ENCODE results near the gene VAT1L.

The VAT1L gene

DNA sequence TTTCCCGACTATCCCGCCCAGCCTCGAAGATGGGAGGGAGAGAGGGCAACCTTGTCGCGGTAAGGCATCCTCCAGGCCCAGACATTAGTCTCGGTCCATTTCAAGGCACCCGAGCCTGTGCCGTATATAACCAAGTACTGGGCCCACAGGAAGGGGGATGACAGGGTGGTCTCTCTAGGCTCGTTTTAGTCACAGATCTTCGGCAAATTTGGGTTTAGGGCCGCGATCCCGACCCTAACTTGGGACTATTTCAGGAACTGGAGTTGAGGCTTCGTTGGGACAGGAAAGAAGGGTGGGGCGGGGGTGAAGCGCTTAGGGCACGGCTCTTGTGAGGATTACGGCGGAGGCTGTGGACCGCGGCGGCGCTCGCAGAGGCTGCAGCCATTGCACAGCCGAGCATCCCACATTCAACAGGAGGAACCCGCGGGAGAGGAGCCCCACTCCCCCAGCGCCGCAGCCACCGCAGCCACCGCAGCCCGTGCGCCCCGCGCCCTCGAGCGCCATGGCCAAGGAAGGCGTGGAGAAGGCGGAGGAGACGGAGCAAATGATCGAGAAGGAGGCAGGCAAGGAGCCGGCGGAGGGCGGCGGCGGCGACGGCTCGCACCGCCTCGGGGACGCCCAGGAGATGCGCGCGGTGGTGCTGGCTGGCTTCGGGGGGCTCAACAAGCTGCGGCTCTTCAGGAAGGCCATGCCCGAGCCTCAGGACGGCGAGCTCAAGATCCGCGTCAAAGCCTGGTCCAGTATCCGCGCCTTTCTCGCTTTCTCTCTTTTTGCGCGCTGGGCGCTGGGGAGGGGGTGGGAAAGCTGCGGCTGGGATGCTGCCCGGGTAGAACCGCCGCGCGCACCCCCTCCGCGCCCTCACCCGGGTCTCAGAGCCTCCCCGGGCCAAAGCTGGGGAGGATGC is at the start of gene VAT1L:
Gene VAT1L, plus strand, starts transcription at position 384 of the 904 bp plus-strand sequence. Its CDS starts 119 bp downstream, at position 503.
- no peak for DNase-seq

DNA sequence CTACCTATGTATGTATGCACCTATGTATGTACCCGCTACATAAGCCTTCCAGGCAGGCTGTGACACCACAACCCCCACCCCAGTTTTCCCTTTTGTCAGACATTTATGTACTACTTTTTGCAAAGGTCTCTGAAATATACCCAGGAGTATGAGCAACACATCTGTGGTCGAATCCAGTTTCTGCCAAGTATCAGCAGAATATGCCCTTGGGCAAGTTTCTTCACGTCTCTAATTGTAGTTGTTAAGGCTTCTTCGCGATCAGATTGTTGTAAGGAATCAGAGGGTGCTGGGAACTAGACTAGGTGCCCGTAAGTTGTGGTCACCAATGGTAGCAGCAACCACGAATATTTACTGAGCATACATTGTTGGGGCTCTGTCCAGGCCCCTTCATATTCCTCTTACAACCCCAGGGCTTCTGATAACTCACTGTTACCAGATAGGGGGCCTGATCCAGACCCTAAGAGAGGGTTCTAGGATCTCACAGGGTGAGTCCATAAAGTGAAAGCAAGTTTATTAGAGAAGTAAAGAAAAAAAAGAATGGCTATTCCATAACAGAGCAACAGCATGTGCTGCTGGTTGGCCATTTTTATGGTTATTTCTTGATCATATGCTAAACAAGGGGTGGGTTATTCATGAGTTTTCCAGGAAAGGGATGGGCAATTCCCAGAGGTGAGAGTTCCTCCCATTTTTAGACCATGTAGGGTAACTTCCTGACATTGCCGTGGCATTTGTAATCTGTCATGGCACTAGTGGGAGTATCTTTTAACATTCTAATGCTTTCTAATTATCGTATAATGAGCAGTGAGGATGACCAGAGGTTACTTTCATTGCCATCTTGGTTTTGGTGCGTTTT is 49.4 kb upstream of the VAT1L start:
- DNase-seq = no peak

DNA sequence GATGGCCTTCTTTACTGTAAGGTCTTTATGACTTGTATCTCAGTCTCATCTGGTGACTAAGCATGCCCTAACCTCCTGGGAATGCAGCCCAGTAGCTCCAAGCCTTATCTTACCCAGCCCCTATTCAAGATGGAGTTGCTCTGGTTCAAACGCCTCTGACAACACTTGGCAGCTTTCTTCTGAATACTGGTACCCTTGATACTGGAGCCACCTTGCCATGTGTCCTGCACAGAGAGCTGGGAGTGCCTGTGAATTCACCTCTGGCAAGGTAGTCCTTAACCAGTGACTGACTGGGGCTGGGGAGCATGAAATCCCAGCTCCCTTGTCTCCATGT is 48.8 kb upstream of the VAT1L start:
- no peak for DNase-seq

GRCh38 chr16:77744141-77744540 is 44.2 kb upstream of the VAT1L start:
- no peak for DNase-seq

- no peak for DNase-seq
Observed at GRCh38 chr16:77745972-77746371, 42.4 kb upstream of the VAT1L start.

DNA sequence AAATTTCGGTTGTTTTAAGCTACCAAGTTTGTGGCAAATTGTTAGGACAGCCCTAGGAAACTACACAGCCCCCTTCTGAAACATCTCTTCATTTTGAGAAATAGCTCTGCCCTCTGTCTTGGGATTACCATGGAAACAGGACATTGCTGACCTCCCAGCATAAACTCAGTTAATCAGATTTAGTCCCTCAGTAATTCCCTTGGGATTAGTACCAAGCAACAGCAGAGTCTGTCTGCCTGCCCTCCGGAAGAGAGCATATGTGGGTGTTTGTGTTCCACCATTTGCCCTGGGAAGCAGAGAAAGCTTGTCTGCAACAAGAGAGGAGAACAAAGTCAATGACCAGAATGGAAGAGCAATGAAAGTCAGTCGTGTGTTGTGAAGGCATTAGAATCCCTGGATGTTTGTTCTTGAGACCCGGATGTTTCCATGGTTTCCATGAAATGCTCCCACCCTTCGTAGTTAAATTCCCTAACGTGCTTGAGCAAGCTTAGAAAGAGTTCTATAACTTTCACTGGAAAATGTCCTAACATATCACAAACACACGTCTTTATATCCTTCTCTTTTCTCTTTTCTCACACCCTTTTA is 39.9 kb upstream of the VAT1L start:
- no peak for DNase-seq

- no peak for DNase-seq
Observed at GRCh38 chr16:77749415-77749814, 38.9 kb upstream of the VAT1L start.

DNA sequence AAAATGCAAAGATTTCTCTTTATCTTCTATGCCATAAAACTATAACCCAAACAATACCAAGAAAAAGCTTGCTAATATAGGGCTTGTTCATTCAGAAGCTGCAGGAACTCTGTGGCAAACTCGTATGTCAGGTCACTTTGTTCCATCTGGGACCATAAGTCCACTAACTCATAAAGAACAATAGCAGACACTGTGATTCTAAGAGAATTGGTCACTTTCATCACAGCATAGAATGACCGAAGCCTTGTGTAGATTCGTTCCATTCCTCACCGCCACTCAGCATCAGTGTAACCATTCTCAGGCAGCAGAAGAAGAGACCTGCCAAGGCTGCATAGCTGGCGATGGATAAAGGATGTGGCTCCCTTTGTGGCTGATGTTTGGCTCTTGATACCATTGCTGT is 30.3 kb upstream of the VAT1L start:
- DNase-seq = no peak

DNA sequence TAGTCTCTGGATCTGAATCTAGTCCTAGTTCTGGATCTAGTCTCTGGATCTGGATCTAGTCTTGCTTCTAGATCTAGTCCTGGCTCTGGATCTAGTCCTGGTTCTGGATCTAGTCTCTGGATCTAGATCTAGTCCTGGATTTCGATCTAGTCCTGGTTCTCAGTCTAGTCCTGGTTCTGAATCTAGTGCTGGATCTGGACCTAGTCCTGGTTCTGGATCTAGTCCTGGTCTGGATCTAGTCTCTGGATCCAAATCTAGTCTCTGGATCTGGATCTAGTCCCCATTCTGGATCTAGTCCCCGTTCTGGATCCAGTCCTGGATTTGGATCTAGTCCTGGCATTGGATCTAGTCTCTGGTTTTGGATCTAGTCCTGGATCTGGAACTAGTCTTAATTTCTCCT is 29.9 kb upstream of the VAT1L start:
- no peak for DNase-seq

DNA sequence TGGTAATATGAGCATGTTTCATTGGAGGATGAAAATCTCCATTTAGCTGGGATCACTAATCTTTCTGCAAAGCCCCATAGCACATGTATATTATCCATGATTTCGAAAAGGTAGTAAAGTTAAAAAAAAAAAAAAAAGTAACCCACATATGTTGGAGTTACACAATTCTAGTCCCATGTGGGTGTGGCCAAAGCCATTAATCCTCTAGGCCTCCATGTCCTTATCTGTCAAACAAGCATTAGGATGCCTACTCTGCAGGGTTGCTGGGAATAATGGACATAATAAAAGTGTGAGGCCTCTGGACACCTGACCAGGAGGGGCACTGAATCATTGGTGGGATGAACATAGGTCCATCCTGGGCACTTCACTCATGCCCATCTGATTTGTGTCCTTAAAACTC is 29.2 kb upstream of the VAT1L start:
- no peak for DNase-seq

GRCh38 chr16:77759821-77760220 is 28.5 kb upstream of the VAT1L start:
- no peak for DNase-seq

- no peak for DNase-seq
Observed at GRCh38 chr16:77760800-77761199, 27.6 kb upstream of the VAT1L start.

DNA sequence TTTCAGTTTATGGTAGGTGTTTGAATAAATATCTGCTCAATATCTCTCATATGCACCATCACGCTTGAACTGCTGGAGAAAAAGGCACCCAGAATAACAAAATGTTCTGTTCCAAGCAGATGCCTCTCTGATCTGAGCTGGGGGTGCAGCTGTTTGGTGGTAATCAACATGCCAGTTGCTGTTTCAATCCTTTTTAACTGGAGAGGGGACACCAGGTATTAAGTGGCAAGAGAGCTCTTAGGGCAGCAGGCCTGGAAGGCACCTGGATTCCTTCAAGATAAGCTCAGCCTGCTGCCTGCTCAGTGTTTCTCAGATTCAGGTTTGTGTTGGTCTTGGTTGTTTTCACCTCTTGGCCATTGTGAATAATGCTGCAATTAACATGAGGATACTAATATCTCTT is 27.2 kb upstream of the VAT1L start:
- peak; percentile 52 for DNase-seq

DNA sequence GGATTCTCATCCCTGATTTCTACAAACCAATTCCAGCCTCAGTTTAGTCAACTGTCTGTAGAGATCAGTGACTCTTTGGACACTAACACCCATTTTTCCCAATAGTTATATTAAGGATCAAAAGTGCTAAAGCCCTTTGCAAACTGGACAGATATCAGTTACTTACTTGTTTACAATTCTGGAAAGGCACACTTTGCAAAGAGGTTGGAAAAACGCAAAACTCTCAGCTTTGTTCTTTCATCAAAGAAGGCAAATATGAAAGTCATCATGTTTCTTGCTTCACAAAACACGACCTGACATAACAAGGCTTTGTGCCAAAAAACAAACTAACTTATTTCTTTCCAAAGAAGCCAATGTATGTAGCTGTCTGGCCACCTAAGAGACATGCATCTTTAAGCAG is 26.1 kb upstream of the VAT1L start:
- DNase-seq = no peak

DNA sequence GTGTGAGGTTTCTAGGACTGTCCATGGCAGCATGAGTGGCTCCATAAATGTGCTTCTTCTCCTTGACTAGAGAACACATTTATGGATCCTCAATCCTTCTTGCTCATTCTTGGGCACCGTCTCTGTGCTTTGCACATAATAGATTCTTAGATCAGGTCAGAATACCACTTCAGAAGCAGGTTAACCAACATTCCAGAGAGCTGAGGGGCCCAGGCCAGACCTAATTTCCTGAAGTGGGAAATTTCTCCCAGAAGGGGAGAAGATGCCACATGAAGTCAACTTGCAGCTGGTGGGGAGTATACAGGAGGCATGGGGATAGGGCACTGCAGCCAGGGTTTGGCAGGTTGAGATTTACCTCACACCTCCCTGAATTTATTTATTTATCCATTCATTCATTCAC is 24.4 kb upstream of the VAT1L start:
- DNase-seq = no peak

DNA sequence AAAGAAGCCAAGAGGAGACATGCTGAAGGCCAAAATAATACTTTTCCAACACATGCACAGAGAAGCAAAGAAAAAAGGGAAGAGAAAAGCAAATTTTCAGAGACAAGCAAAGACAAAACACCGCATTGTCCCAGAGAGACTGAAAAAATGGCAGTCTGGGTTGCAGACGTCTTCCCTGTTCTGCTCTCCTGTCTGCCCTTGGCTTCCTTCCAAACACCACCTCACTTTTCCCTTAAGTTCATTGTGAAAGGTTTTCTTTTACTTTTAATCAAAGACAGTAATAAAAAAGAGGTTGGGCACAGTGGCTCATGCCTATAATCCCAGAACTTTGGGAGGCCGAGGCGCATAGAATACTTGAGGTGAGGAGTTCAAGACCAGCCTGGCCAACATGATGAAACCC is 21.2 kb upstream of the VAT1L start:
- DNase-seq = no peak

- no peak for DNase-seq
Observed at GRCh38 chr16:77767826-77768225, 20.5 kb upstream of the VAT1L start.

DNA sequence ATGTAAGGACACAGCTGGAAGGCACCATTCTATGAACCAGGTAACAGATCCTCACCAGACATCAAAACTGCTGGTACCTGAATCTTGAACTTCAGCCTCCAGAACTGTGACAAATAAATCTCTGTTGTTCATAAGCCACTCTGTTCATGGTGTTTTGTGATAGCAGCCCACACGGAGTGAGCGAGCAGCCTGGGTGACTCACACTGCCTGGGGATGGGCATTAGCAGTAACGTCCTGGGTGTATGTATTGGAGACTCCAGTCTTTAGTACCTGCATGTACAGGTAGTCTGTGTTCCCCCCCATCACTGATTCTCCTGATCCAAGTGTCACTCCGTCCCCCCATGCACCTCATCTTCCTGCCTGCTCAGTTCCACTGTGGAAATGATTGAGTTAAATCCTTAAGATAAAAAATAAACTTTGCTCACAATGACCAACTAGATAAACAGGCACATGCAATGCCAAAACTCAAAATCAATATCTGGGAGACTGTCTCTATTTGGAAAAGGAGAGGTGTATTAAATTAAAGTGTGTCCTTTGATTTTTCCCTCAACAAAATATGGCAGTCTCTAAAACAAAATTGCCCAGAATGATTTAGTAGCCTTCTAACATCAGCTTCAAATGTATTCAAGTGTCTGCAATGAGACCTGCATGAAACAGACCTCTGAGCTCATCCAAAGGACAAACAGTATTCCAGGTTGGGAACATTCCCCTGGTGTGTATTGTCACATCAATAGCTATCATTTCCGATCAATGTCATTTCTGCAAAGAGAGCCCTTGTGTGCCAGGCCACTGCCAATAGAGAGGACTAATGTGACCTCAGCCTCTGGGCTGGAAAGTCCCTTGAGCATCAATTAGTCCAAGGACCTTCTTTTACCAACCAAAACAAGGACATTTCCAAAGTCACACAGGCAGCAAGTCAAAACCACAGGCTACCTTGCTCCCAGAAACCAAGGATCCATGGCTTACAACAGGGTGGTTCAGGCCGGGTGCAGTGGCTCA is 12.2 kb upstream of the VAT1L start:
- no peak for DNase-seq

DNA sequence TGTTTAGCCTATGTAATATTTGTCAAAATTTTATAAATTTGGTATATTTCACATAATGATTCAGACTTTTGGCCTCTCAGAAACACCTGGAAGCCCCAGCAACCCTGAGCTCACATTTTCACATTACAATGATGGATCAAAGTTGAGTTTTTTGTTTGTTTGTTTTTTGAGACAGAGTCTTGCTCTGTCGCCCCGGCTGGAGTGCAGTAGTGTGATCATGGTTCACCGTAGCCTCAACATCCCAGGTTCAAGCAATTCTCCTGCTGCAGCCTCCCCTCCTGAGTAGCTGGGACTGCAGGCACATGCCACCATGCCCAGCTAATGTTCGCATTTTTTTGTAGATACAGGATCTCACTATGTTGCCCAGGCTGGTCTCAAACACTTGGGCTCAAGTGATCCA is 10.6 kb upstream of the VAT1L start:
- no peak for DNase-seq

GRCh38 chr16:77780378-77780837 is 8.0 kb upstream of the VAT1L start:
- DNase-seq = no peak

DNA sequence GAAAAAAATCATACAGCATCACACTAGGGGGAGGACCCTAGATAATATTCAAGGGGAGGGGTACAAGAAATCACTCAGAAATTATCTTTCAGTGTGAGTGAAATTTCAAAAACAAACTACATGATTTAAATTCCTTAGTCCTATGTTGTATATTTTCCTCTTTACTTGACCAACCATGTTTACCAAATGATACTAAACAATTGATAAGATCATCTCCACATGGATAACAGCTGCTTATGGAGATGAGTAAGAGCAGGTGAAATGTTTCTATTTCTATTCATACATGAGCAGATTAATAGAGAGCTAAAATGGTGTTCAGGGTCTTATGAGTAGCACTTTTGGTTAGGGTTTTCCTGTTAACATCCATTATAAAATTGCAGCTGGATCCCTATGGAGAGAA is 7.3 kb upstream of the VAT1L start:
- DNase-seq = no peak

- no peak for DNase-seq
Observed at GRCh38 chr16:77782694-77783093, 5.7 kb upstream of the VAT1L start.

Measured in DMS79 (cell line).